COLO829 (cell line): ENCODE results near the gene CAVIN2.

Experiments
- DNase-seq: peaks from one replicate; pipeline ENCODE4 v3.0.0; 2012; ENCODE audit warnings: low spot score

The CAVIN2 gene

GRCh38 chr2:191864628-191865374 lies 17.9 kb upstream of the CAVIN2 start:
- DNase-seq: no peak

- no peak for DNase-seq
These were observed 17.1 kb upstream of the CAVIN2 start for GRCh38 chr2:191863988-191864387.

GRCh38 chr2:191862156-191862775 lies 15.4 kb upstream of the CAVIN2 start:
- no peak for DNase-seq

GRCh38 chr2:191860760-191861466 lies 14.0 kb upstream of the CAVIN2 start:
- DNase-seq: no peak

- DNase-seq: no peak
These were observed 12.8 kb upstream of the CAVIN2 start for GRCh38 chr2:191859681-191860080.

- no peak for DNase-seq
These were observed 11.0 kb upstream of the CAVIN2 start for GRCh38 chr2:191857886-191858285.

- no peak for DNase-seq
These were observed 10.4 kb upstream of the CAVIN2 start for GRCh38 chr2:191857259-191857805.

GRCh38 chr2:191856111-191856876 lies 9.4 kb upstream of the CAVIN2 start:
- no peak for DNase-seq

- no peak for DNase-seq
These were observed 8.5 kb upstream of the CAVIN2 start for GRCh38 chr2:191855382-191855781.

GRCh38 chr2:191854382-191855372 lies 7.8 kb upstream of the CAVIN2 start:
- DNase-seq: no peak

GRCh38 chr2:191853843-191854242 lies 7.0 kb upstream of the CAVIN2 start:
- DNase-seq: no peak

- no peak for DNase-seq
These were observed 4.3 kb upstream of the CAVIN2 start for GRCh38 chr2:191851158-191851557.

GRCh38 chr2:191848771-191849767 lies 2.2 kb upstream of the CAVIN2 start:
- DNase-seq: no peak

- DNase-seq: no peak
These were observed 876 bp upstream of the CAVIN2 start for GRCh38 chr2:191847764-191848163.

GRCh38 chr2:191845876-191846514 lies 893 bp downstream of the CAVIN2 start:
- DNase-seq: no peak

GRCh38 chr2:191845248-191845715 lies 1.6 kb downstream of the CAVIN2 start:
- DNase-seq: no peak

GRCh38 chr2:191844706-191845105 lies 2.2 kb downstream of the CAVIN2 start:
- no peak for DNase-seq

- no peak for DNase-seq
These were observed 6.0 kb downstream of the CAVIN2 start for GRCh38 chr2:191840921-191841320.
